HepG2 (cell line): ENCODE measurements around the gene IGIP. TPM values are rescaled to one million over a fixed set of nuclear protein-coding genes. Genes with fewer than 3 reads are reported as not detected.

Experiments
- ATAC-seq: fragments of 200-7000 bp; cut with Tn5 transposase; 3 replicates; pipeline ENCODE4 v1.9.1; 2020; ENCODE audit warnings: mild to moderate bottlenecking, moderate library complexity
- BruUV-seq: library from RNA; stranded (reverse); fragments of 400-500 nt; replicated peaks from 2 replicates; lab custom pipeline; 2021; lab: Mats Ljungman, UMichigan
- CTCF ChIA-PET: fragments of 300-600 bp; formaldehyde crosslinking; extraction: SDS; loops from one replicate; lab custom pipeline; 2021; ENCODE audit warnings: low total read pairs, inconsistent platforms, low intra/inter-chr PET ratio; lab: Yijun Ruan, JAX
- POLR2A ChIA-PET: fragments of 350-600 bp; sonication (Branson Sonifier 250); formaldehyde crosslinking; loops from one replicate; lab custom pipeline; 2020; ENCODE audit warnings: antibody characterized with exemption, inconsistent platforms; lab: Yijun Ruan, JAX
- DNase-seq: peaks from one replicate; pipeline ENCODE4 v3.0.0-alpha.2; 2015; ENCODE audit warnings: low spot score
- FAIRE-seq: peaks from 3 replicates; lab custom pipeline; 2011; peaks lifted over from hg19 to GRCh38; lab: Jason Lieb, UNC
- H2AFZ ChIP-seq: one replicate; pipeline ENCODE4 v1.6.1; 2011; ENCODE audit warnings: low read length, inconsistent platforms
- H3K27ac ChIP-seq: fragments of 300-600 bp; 3 replicates; pipeline ENCODE4 v1.8.0; 2011; ENCODE audit warnings: mixed run types, mild to moderate bottlenecking, mixed read lengths, low read length, inconsistent platforms; ENCODE audit not compliant: insufficient read depth; ENCODE audit errors: extremely low read length
- H3K27me3 ChIP-seq, 2 experiments: fragments of 200-600 bp in 1 of 2; 2 replicates in 1 of 2; 3 replicates in 1 of 2; pipeline versions ENCODE4 v1.6.0 to v1.8.0; 2011; ENCODE audit warnings: low read length in 2 of 2, mild to moderate bottlenecking in 2 of 2, moderate library complexity in 2 of 2, inconsistent platforms in 1 of 2; ENCODE audit not compliant: insufficient read depth in 2 of 2, control insufficient read depth in 1 of 2
- H3K36me3 ChIP-seq, 2 experiments: fragments of 200-600 bp in 1 of 2; replicated peaks in 1 of 2; 2 replicates in 1 of 2; 3 replicates in 1 of 2; pipeline versions ENCODE4 v1.5.1 to v1.8.0; 2011; ENCODE audit warnings: low read length in 2 of 2, inconsistent platforms in 1 of 2; ENCODE audit not compliant: insufficient read depth in 2 of 2, control insufficient read depth in 1 of 2
- H3K4me1 ChIP-seq: 2 replicates; pipeline ENCODE4 v1.5.1; 2012; ENCODE audit warnings: low read length, inconsistent platforms; ENCODE audit not compliant: insufficient read depth
- H3K4me2 ChIP-seq: 2 replicates; pipeline ENCODE4 v1.6.0; 2011; ENCODE audit warnings: low read depth, low read length, inconsistent platforms
- H3K4me3 ChIP-seq, 3 experiments: fragments of 200-600 bp in 1 of 3; sonication (generic), shearing (Covaris generic) in 1 of 3; replicated peaks in 1 of 3; 2 replicates each; pipeline ENCODE4 v1.5.1; 2011 to 2016; ENCODE audit warnings: low read length in 3 of 3, inconsistent platforms in 2 of 3, low read depth in 2 of 3, mild to moderate bottlenecking in 2 of 3, control low read depth in 1 of 3, mixed read lengths in 1 of 3; ENCODE audit not compliant: insufficient read depth in 1 of 3
- H3K79me2 ChIP-seq: one replicate; pipeline ENCODE4 v1.6.1; 2011; ENCODE audit warnings: low read length, inconsistent platforms; ENCODE audit not compliant: insufficient read depth
- H3K9ac ChIP-seq: 2 replicates; pipeline ENCODE4 v1.6.0; 2011; ENCODE audit warnings: mild to moderate bottlenecking, low read depth, low read length, inconsistent platforms; ENCODE audit not compliant: insufficient read depth
- H3K9me3 ChIP-seq: 2 replicates; pipeline ENCODE4 v1.5.1; 2012; ENCODE audit warnings: mild to moderate bottlenecking, low read length
- H4K20me1 ChIP-seq: 2 replicates; pipeline ENCODE4 v1.6.0; 2011; ENCODE audit warnings: inconsistent platforms, mild to moderate bottlenecking, low read length, moderate library complexity; ENCODE audit not compliant: insufficient read depth
- AHDC1 ChIP-seq: sonication (generic); formaldehyde crosslinking; IDR thresholded peaks from 2 replicates; pipeline ENCODE4 v1.5.1; 2020; ENCODE audit warnings: mild to moderate bottlenecking, missing genetic modification reagents, borderline replicate concordance
- CREM ChIP-seq, 2 experiments: sonication (generic) in 1 of 2; formaldehyde crosslinking in 1 of 2; IDR thresholded peaks; 2 replicates each; pipeline versions ENCODE4 v1.4.0 to v1.6.1; 2016 to 2020; ENCODE audit warnings: antibody characterized with exemption in 1 of 2, mild to moderate bottlenecking in 1 of 2, missing genetic modification reagents in 1 of 2
- HNF1A ChIP-seq, 2 experiments: sonication (generic) in 1 of 2; formaldehyde crosslinking in 1 of 2; IDR thresholded peaks; 2 replicates each; pipeline versions ENCODE4 v1.4.0 to v1.6.1; 2016 to 2020; ENCODE audit warnings: borderline replicate concordance in 1 of 2, low read depth in 1 of 2, mild to moderate bottlenecking in 1 of 2, missing genetic modification reagents in 1 of 2
- MAFK ChIP-seq, 2 experiments: IDR thresholded peaks in 1 of 2; conservative IDR thresholded peaks in 1 of 2; 2 replicates each; pipeline ENCODE4 v1.6.1; 2011; ENCODE audit warnings: improper control_type of control experiment in 2 of 2, low read length in 2 of 2
- MEIS2 ChIP-seq: sonication (generic); formaldehyde crosslinking; IDR thresholded peaks from 2 replicates; pipeline ENCODE4 v1.9.0; 2021; ENCODE audit warnings: mild to moderate bottlenecking, missing genetic modification reagents
- NONO ChIP-seq, 2 experiments: fragments of 450-650 bp in 1 of 2; sonication (generic) in 1 of 2; formaldehyde crosslinking in 1 of 2; IDR thresholded peaks in 1 of 2; conservative IDR thresholded peaks in 1 of 2; 2 replicates each; pipeline versions ENCODE4 v1.6.1 to v1.8.0; 2017 to 2022; ENCODE audit warnings: mild to moderate bottlenecking in 1 of 2, missing genetic modification reagents in 1 of 2, moderate library complexity in 1 of 2
- NR1H2 ChIP-seq: sonication (generic); formaldehyde crosslinking; IDR thresholded peaks from 2 replicates; pipeline ENCODE4 v1.8.1; 2022; ENCODE audit warnings: low read depth, missing genetic modification reagents, borderline replicate concordance
- SMAD1 ChIP-seq: sonication (generic); formaldehyde crosslinking; IDR thresholded peaks from 2 replicates; pipeline ENCODE4 v1.4.0; 2020; ENCODE audit warnings: missing genetic modification reagents, low read depth, mild to moderate bottlenecking, borderline replicate concordance
- TOPORS ChIP-seq: sonication (generic); formaldehyde crosslinking; IDR thresholded peaks from 2 replicates; pipeline ENCODE4 v1.8.0; 2023; ENCODE audit warnings: mild to moderate bottlenecking, missing genetic modification reagents
- U2AF1 ChIP-seq: fragments of 200-400 bp; formaldehyde crosslinking; optimal IDR thresholded peaks from 2 replicates; pipeline ENCODE3; 2017; ENCODE audit warnings: mild to moderate bottlenecking, low read depth, low read length
- ZNF138 ChIP-seq: sonication (generic); formaldehyde crosslinking; IDR thresholded peaks from 2 replicates; pipeline ENCODE4 v1.5.0; 2020; ENCODE audit warnings: mild to moderate bottlenecking, low read depth, missing genetic modification reagents
- ZNF367 ChIP-seq: sonication (generic); formaldehyde crosslinking; IDR thresholded peaks from 2 replicates; pipeline ENCODE4 v1.4.0; 2020; ENCODE audit warnings: missing genetic modification reagents, borderline replicate concordance
- ZNF615 ChIP-seq: sonication (generic); formaldehyde crosslinking; IDR thresholded peaks from 2 replicates; pipeline ENCODE4 v1.5.0; 2020; ENCODE audit warnings: mild to moderate bottlenecking, missing genetic modification reagents, borderline replicate concordance
- ZNF841 ChIP-seq: sonication (generic); formaldehyde crosslinking; IDR thresholded peaks from 2 replicates; pipeline ENCODE4 v1.8.1; 2023; ENCODE audit warnings: missing genetic modification reagents, borderline replicate concordance
- WGBS: methylation state at CpG from one replicate; pipeline ENCODE4 v1.1.6; 2017; ENCODE audit warnings: low lambda C conversion rate; 5-methylcytosine and 5-hydroxymethylcytosine counted together
- in situ Hi-C: cut with HindIII; loops from 2 replicates; pipeline ENCODE4 v1.10.0; 2017; ENCODE audit warnings: low pct_unique_long_range_greater_than_20kb; ENCODE audit not compliant: extremely low pct_ligation_motif_present
- intact Hi-C: fragments of 100-400 bp; cut with micrococcal nuclease; formaldehyde crosslinking; loops from one replicate; pipeline ENCODE4 v1.10.0; 2022; ENCODE audit not compliant: unreplicated experiment
- polyA plus RNA-seq, 8 experiments: library from polyadenylated mRNA; depleted of rRNA in 3 of 8; stranded (reverse) in 7 of 8; unstranded in 1 of 8; fragments of >200 nt; fragmentation: Illumina TruSeq in 4 of 8; extraction: Trizol in 4 of 8; gene quantifications; 2 replicates each; pipeline versions ENCODE4 v1.2.1 to v1.2.3, GENCODE V29; 2011 to 2016; ENCODE audit warnings: low read depth in 4 of 8, missing spikeins in 1 of 8, mixed read lengths in 1 of 8; ENCODE audit not compliant: insufficient read depth in 1 of 8
- total RNA-seq, 5 experiments: library from RNA; depleted of rRNA; stranded (reverse); fragments of >200 nt; fragmentation: Illumina TruSeq; extraction: Trizol; gene quantifications; 2 replicates each; pipeline ENCODE4 v1.2.3, GENCODE V29; 2016; ENCODE audit warnings: low read depth in 1 of 5

Gene IGIP
- total and polyA plus RNA-seq, 2 of the 13 experiments (the other 11 are each of a cell fraction or from before 2014, with no cell fraction given), result 1.7 to 2.1 TPM

GRCh38 chr5:140162275-140162674, 36.5 kb downstream of the IGIP start:
- ATAC-seq (no peak), FAIRE-seq (no peak), DNase-seq (no peak)
- H3K27ac ChIP-seq, result no peak overlapping the region
- no peak overlapping the region for H3K4me3 ChIP-seq
- no peak overlapping the region for H3K9ac ChIP-seq
- POLR2A ChIA-PET, result interaction anchor here (0.9 kb wide), 1 partner anchor 12 kb away, joined by 4 read pairs; no protein-coding TSS in a partner anchor
- CTCF ChIA-PET, result no interaction called here
- no peaks in the 10 kb centered on the region for H3K36me3 ChIP-seq
- no peaks in the 10 kb centered on the region for H4K20me1 ChIP-seq
- in situ Hi-C loops (no loop called here), intact Hi-C loops (no loop called here)
- peaks cover 13% of the 10 kb centered on the region for H3K4me1 ChIP-seq
- BruUV-seq, result no TSS peak
- H3K79me2 ChIP-seq, result no peaks in the 10 kb centered on the region
- H3K4me2 ChIP-seq, result no peak overlapping the region
- no peak overlapping the region for H2AFZ ChIP-seq
- no peaks in the 10 kb centered on the region for H3K9me3 ChIP-seq
- WGBS, result 95% methylated on average over 5 of the region's 5 CpGs
- H3K27me3 ChIP-seq, result no peaks in the 10 kb centered on the region
- TF ChIP-seq SMAD1 (CRISPR knock-in tag), result no peak
- TF ChIP-seq MAFK (conservative IDR thresholded peaks at IDR 0.05 in 1 of 2, IDR thresholded peaks at IDR 0.05 in 1 of 2; ENCODE audit: low read length in 2 of 2), result no peak
- TF ChIP-seq ZNF367 (CRISPR knock-in tag), result no peak
- TF ChIP-seq ZNF615 (CRISPR knock-in tag), result no peak
- TF ChIP-seq ZNF138, result no peak
- no peak for TF ChIP-seq U2AF1
- TF ChIP-seq TOPORS, result no peak
- TF ChIP-seq MEIS2 (CRISPR knock-in tag), result no peak
- no peak for TF ChIP-seq AHDC1 (CRISPR knock-in tag)
- no peak for TF ChIP-seq NR1H2
- TF ChIP-seq NONO (IDR thresholded peaks at IDR 0.05), result no peak
- no peak for TF ChIP-seq NONO (CRISPR knock-in tag; conservative IDR thresholded peaks at IDR 0.05)
- no peak for TF ChIP-seq HNF1A (IDR thresholded peaks at IDR 0.05; ENCODE audit: low read depth)
- no peak for TF ChIP-seq HNF1A (CRISPR knock-in tag; IDR thresholded peaks at IDR 0.05; ENCODE audit: borderline replicate concordance)
- no peak for TF ChIP-seq ZNF841 (CRISPR knock-in tag)
- no peak for TF ChIP-seq CREM (IDR thresholded peaks at IDR 0.05)
- TF ChIP-seq CREM (CRISPR knock-in tag; IDR thresholded peaks at IDR 0.05), result no peak
